Astrocyte (in vitro differentiated cells and primary cell): ENCODE data around the gene LARGE1.

ENCODE experiments used
- CTCF ChIP-seq: IDR thresholded peaks from 2 replicates; pipeline ENCODE4 v1.5.1; 2011; ENCODE audit warnings: low read depth, mild to moderate bottlenecking, inconsistent platforms, low read length, moderate library complexity; ENCODE audit not compliant: insufficient read depth
- EZH2 ChIP-seq: IDR thresholded peaks from 2 replicates; pipeline ENCODE4 v1.6.1; 2012; ENCODE audit warnings: mild to moderate bottlenecking, low read length, inconsistent platforms; ENCODE audit not compliant: insufficient read depth

GRCh38 chr22:33674357-33674756 lies 245.9 kb downstream of the LARGE1 start:
- TF ChIP-seq CTCF: no peak
- no peak for TF ChIP-seq EZH2
